ENCODE results near the gene TFG.

TFG gene

DNA sequence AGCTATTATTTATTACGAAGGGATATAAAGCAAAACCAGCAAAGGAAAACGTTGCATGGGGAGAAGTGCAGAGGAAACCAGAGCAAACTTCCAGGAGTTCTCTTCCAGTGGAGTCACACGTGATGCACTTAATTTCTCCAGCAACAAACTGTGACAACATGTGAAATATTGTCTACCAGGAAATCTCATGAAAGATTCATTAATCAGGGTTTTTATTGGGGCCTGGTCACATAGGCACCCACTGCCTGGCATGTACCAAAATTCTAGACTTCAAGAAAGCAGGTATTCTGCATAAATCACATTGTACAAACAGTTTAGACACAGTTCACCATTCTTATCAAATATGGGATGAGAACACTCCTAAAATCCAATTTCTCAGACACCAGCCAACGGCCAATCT, 5.4 kb upstream of the TFG start:
- H3K27ac ChIP-seq (ENCODE audit: low read length): no peak overlapping the region
- H3K9me3 ChIP-seq (ENCODE audit: insufficient read depth, low read length): no peaks in the 10 kb centered on the region
- H3K4me1 ChIP-seq (ENCODE audit: low read length): peaks cover 14% of the 10 kb centered on the region
- H2AFZ ChIP-seq (ENCODE audit: low read depth, low read length): no peak overlapping the region
- H3K4me3 ChIP-seq (ENCODE audit: low read length): no peak overlapping the region
- no peaks in the 10 kb centered on the region for H4K20me1 ChIP-seq (ENCODE audit: insufficient read depth, low read length)
- H3K27me3 ChIP-seq (ENCODE audit: low read depth, low read length): no peaks in the 10 kb centered on the region
- TF ChIP-seq CTCF (IDR thresholded peaks at IDR 0.05; ENCODE audit: low read depth, low read length) (no peak), EZH2phosphoT487 (IDR thresholded peaks at IDR 0.05; ENCODE audit: low read depth) (no peak)
- no peak overlapping the region for H3K4me2 ChIP-seq (ENCODE audit: low read length)
- H3K36me3 ChIP-seq (replicated peaks; ENCODE audit: low read depth, low read length): no peaks in the 10 kb centered on the region
- H3K9ac ChIP-seq (ENCODE audit: low read length): no peak overlapping the region
- no peaks in the 10 kb centered on the region for H3K79me2 ChIP-seq (ENCODE audit: low read length)

- TF ChIP-seq EZH2phosphoT487 (IDR thresholded peaks at IDR 0.05; ENCODE audit: low read depth): no peak
- no peak for TF ChIP-seq CTCF (IDR thresholded peaks at IDR 0.05; ENCODE audit: low read depth, low read length)
- H3K27ac ChIP-seq (ENCODE audit: low read length): no peak overlapping the region
- no peak overlapping the region for H3K4me3 ChIP-seq (ENCODE audit: low read length)
- H2AFZ ChIP-seq (ENCODE audit: low read depth, low read length): no peak overlapping the region
- no peaks in the 10 kb centered on the region for H3K27me3 ChIP-seq (ENCODE audit: low read depth, low read length)
- no peak overlapping the region for H3K4me2 ChIP-seq (ENCODE audit: low read length)
- H3K9me3 ChIP-seq (ENCODE audit: insufficient read depth, low read length): no peaks in the 10 kb centered on the region
- peaks cover 9% of the 10 kb centered on the region for H3K36me3 ChIP-seq (replicated peaks; ENCODE audit: low read depth, low read length)
- H3K4me1 ChIP-seq (ENCODE audit: low read length): peaks cover 21% of the 10 kb centered on the region
- H3K9ac ChIP-seq (ENCODE audit: low read length): no peak overlapping the region
- peaks cover 12% of the 10 kb centered on the region for H4K20me1 ChIP-seq (ENCODE audit: insufficient read depth, low read length)
- peaks cover 20% of the 10 kb centered on the region for H3K79me2 ChIP-seq (ENCODE audit: low read length)
Observed at GRCh38 chr3:100706365-100706764, 2.9 kb upstream of the TFG start.

GRCh38 chr3:100708644-100708988, 678 bp upstream of the TFG start:
- peaks cover 42% of the 10 kb centered on the region for H3K79me2 ChIP-seq (ENCODE audit: low read length)
- peak overlapping the region; percentile 72 for H3K27ac ChIP-seq (ENCODE audit: low read length)
- peaks cover 24% of the 10 kb centered on the region for H3K36me3 ChIP-seq (replicated peaks; ENCODE audit: low read depth, low read length)
- H3K27me3 ChIP-seq (ENCODE audit: low read depth, low read length): no peaks in the 10 kb centered on the region
- H2AFZ ChIP-seq (ENCODE audit: low read depth, low read length): 0 out of 2 replicates have a peak overlapping the region, but pooled peaks have one; percentile 35
- H3K9me3 ChIP-seq (ENCODE audit: insufficient read depth, low read length): no peaks in the 10 kb centered on the region
- H3K9ac ChIP-seq (ENCODE audit: low read length): peak overlapping the region; percentile 79
- peaks cover 19% of the 10 kb centered on the region for H3K4me1 ChIP-seq (ENCODE audit: low read length)
- peak overlapping the region; percentile 96 for H3K4me3 ChIP-seq (ENCODE audit: low read length)
- peaks cover 34% of the 10 kb centered on the region for H4K20me1 ChIP-seq (ENCODE audit: insufficient read depth, low read length)
- peak overlapping the region; percentile 83 for H3K4me2 ChIP-seq (ENCODE audit: low read length)
- no peak for TF ChIP-seq CTCF (IDR thresholded peaks at IDR 0.05; ENCODE audit: low read depth, low read length)
- TF ChIP-seq EZH2phosphoT487 (IDR thresholded peaks at IDR 0.05; ENCODE audit: low read depth): no peak

DNA sequence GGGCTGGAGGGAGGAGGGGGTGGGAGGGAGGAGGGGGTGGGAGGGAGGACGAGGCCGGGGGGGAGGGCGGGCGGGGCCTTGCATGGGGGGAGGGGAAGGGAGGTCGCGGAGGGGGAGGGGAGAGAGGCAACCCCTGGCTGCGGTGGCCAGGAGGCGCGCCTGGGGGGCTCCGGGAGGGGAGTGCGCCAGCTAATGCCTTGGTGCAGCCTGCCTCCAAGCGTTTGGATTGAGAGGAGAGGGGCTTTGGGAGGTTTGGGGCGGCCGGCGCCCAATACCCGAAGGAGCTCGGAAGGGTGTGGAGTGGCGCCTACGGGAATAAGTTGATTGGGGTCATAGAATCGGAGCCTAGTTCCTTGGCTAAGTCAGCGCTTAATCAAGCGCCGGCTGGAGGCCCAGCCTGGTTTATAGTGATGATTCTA, 557 bp downstream of the TFG start:
- H3K9me3 ChIP-seq (ENCODE audit: insufficient read depth, low read length): no peaks in the 10 kb centered on the region
- peaks cover 30% of the 10 kb centered on the region for H3K36me3 ChIP-seq (replicated peaks; ENCODE audit: low read depth, low read length)
- H3K4me3 ChIP-seq (ENCODE audit: low read length): peak overlapping the region; percentile 96
- peaks cover 46% of the 10 kb centered on the region for H4K20me1 ChIP-seq (ENCODE audit: insufficient read depth, low read length)
- H3K79me2 ChIP-seq (ENCODE audit: low read length): peaks cover 55% of the 10 kb centered on the region
- H3K27me3 ChIP-seq (ENCODE audit: low read depth, low read length): no peaks in the 10 kb centered on the region
- H2AFZ ChIP-seq (ENCODE audit: low read depth, low read length): no peak overlapping the region
- H3K4me1 ChIP-seq (ENCODE audit: low read length): peaks cover 19% of the 10 kb centered on the region
- peak overlapping the region; percentile 84 for H3K27ac ChIP-seq (ENCODE audit: low read length)
- TF ChIP-seq CTCF (IDR thresholded peaks at IDR 0.05; ENCODE audit: low read depth, low read length) (no peak), EZH2phosphoT487 (IDR thresholded peaks at IDR 0.05; ENCODE audit: low read depth) (no peak)
- peak overlapping the region; percentile 96 for H3K9ac ChIP-seq (ENCODE audit: low read length)
- peak overlapping the region; percentile 89 for H3K4me2 ChIP-seq (ENCODE audit: low read length)
